Measurements from ENCODE around the gene TTC19. TPM values are rescaled to one million over a fixed set of nuclear protein-coding genes. Genes with fewer than 3 reads are reported as not detected.
"Not testable (repeated sequence)": the region's sequence is repeated elsewhere in the genome, so short reads cannot be mapped to it uniquely, and the experiment has no call there.

TTC19 gene
- total and polyA plus RNA-seq, 2 experiments from 2014 or later: 26.3 to 45.3 TPM

- no peak overlapping the region for H3K4me3 ChIP-seq
- TF ChIP-seq EZH2phosphoT487 (IDR thresholded peaks at IDR 0.05; ENCODE audit: insufficient read depth, low read depth) (no peak), EZH2 (IDR thresholded peaks at IDR 0.05; ENCODE audit: insufficient read depth, poor library complexity, severe bottlenecking) (no peak)
- in situ Hi-C loops (cut with MboI): no loop called here
- no peak overlapping the region for H2AFZ ChIP-seq
- H3K9me2 ChIP-seq (ENCODE audit: insufficient read depth): no peaks in the 10 kb centered on the region
- peaks cover 8% of the 10 kb centered on the region; the same call in 1 of the 2 replicates for H3K36me3 ChIP-seq (ENCODE audit: low read depth)
- no peaks in the 10 kb centered on the region for H3F3A ChIP-seq (ENCODE audit: insufficient read depth)
- no peak for DNase-seq
- no peak overlapping the region for H3K9ac ChIP-seq
- peaks cover 9% of the 10 kb centered on the region; the same call in 1 of the 2 replicates for H3K79me2 ChIP-seq (ENCODE audit: insufficient read depth)
- H3K4me1 ChIP-seq (ENCODE audit: insufficient read depth): 0 out of 2 replicates have a peak, but pooled peaks cover 3% of the 10 kb centered on the region
- H3K4me2 ChIP-seq (ENCODE audit: unreplicated experiment): no peak overlapping the region
- H3K27ac ChIP-seq: no peak overlapping the region
- no peaks in the 10 kb centered on the region for H3K27me3 ChIP-seq (replicated peaks; ENCODE audit: insufficient read depth)
- no peaks in the 10 kb centered on the region for H3K9me3 ChIP-seq (ENCODE audit: low read depth)
- H4K20me1 ChIP-seq (ENCODE audit: insufficient read depth): no peaks in the 10 kb centered on the region; the same call in 1 of the 2 replicates
Observed at GRCh38 chr17:15973016-15973415, 26.6 kb upstream of the TTC19 start.

DNA sequence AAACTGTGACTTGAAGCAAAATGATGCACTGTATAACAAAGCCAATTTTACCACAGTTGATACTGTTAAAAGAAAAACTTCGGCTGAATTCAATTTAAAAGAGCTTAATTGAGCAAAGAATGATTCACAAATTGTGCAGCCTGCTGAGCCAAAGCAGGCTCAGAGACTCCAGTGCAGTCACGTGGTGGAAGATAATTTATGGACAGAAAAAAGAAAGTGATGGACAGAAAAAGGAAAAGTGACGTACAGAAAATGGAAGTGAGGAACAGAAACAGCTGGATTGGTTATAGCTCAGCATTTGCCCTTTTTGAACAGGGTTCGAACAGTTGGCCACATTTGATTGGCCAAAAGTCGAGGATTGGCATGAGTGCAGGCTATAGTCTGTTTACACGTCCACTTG is 25.8 kb upstream of the TTC19 start:
- H3F3A ChIP-seq (ENCODE audit: insufficient read depth): no peaks in the 10 kb centered on the region
- peak; percentile 33 for DNase-seq
- peaks cover 9% of the 10 kb centered on the region; the same call in 1 of the 2 replicates for H3K79me2 ChIP-seq (ENCODE audit: insufficient read depth)
- H3K9ac ChIP-seq: no peak overlapping the region
- H3K9me2 ChIP-seq (ENCODE audit: insufficient read depth): no peaks in the 10 kb centered on the region
- no peaks in the 10 kb centered on the region for H3K9me3 ChIP-seq (ENCODE audit: low read depth)
- H3K27me3 ChIP-seq (replicated peaks; ENCODE audit: insufficient read depth): no peaks in the 10 kb centered on the region
- H3K27ac ChIP-seq: no peak overlapping the region
- peaks cover 10% of the 10 kb centered on the region; the same call in 1 of the 2 replicates for H3K36me3 ChIP-seq (ENCODE audit: low read depth)
- in situ Hi-C loops (cut with MboI): no loop called here
- no peak overlapping the region for H3K4me2 ChIP-seq (ENCODE audit: unreplicated experiment)
- WGBS, 2 experiments (ENCODE audit: low coverage in 1 of 2, low lambda C conversion rate in 2 of 2, missing lambda C conversion rate in 2 of 2): 49 to 51% methylated on average over 6 of the region's 6 CpGs
- 0 out of 2 replicates have a peak, but pooled peaks cover 3% of the 10 kb centered on the region for H3K4me1 ChIP-seq (ENCODE audit: insufficient read depth)
- TF ChIP-seq EZH2 (IDR thresholded peaks at IDR 0.05; ENCODE audit: insufficient read depth, poor library complexity, severe bottlenecking): no peak
- no peak for TF ChIP-seq EZH2phosphoT487 (IDR thresholded peaks at IDR 0.05; ENCODE audit: insufficient read depth, low read depth)
- no peaks in the 10 kb centered on the region; the same call in 1 of the 2 replicates for H4K20me1 ChIP-seq (ENCODE audit: insufficient read depth)
- no peak overlapping the region for H3K4me3 ChIP-seq
- no peak overlapping the region for H2AFZ ChIP-seq

- no peak overlapping the region for H3K27ac ChIP-seq
- no peaks in the 10 kb centered on the region; the same call in 1 of the 2 replicates for H3K79me2 ChIP-seq (ENCODE audit: insufficient read depth)
- in situ Hi-C loops (cut with MboI): loop anchor here (25.0 kb wide), 1 partner anchor 141 kb away; no protein-coding TSS in a partner anchor
- no peaks in the 10 kb centered on the region for H3K9me2 ChIP-seq (ENCODE audit: insufficient read depth)
- no peak overlapping the region for H3K9ac ChIP-seq
- no peak overlapping the region for H3K4me2 ChIP-seq (ENCODE audit: unreplicated experiment)
- DNase-seq: no peak
- H3K4me1 ChIP-seq (ENCODE audit: insufficient read depth): 0 out of 2 replicates have a peak, but pooled peaks cover 9% of the 10 kb centered on the region
- WGBS, 2 experiments (ENCODE audit: low coverage in 1 of 2, low lambda C conversion rate in 2 of 2, missing lambda C conversion rate in 2 of 2): 96 to 100% methylated on average over 2 of the region's 2 CpGs
- TF ChIP-seq EZH2phosphoT487 (IDR thresholded peaks at IDR 0.05; ENCODE audit: insufficient read depth, low read depth) (no peak), EZH2 (IDR thresholded peaks at IDR 0.05; ENCODE audit: insufficient read depth, poor library complexity, severe bottlenecking) (no peak)
- H3F3A ChIP-seq (ENCODE audit: insufficient read depth): no peaks in the 10 kb centered on the region
- H3K4me3 ChIP-seq: no peak overlapping the region
- H4K20me1 ChIP-seq (ENCODE audit: insufficient read depth): no peaks in the 10 kb centered on the region
- H3K9me3 ChIP-seq (ENCODE audit: low read depth): no peaks in the 10 kb centered on the region
- no peak overlapping the region for H2AFZ ChIP-seq
- peaks cover 10% of the 10 kb centered on the region; the same call in 1 of the 2 replicates for H3K36me3 ChIP-seq (ENCODE audit: low read depth)
- H3K27me3 ChIP-seq (replicated peaks; ENCODE audit: insufficient read depth): no peaks in the 10 kb centered on the region
Observed at GRCh38 chr17:15977894-15978293, 21.7 kb upstream of the TTC19 start.

DNA sequence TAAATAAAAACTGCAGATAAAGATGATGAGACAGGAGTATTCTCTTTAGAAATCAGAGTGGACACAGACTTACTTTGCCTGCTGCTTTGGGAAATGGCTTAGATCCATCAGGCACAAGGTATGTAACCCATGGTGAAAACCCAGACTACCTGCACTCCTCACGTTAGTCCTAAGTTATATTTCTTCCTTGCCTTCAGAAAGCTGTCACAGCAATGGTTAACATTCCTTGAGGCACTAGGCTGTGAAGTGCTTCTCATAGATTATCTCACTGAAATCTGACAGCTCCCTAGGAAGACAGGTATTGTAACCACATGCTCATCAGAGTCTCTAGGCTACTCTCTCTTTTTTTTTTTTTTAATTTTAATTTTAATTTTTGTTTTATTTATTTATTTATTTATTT is 21.0 kb upstream of the TTC19 start:
- no peaks in the 10 kb centered on the region for H4K20me1 ChIP-seq (ENCODE audit: insufficient read depth)
- no peaks in the 10 kb centered on the region for H3K9me2 ChIP-seq (ENCODE audit: insufficient read depth)
- TF ChIP-seq EZH2phosphoT487 (IDR thresholded peaks at IDR 0.05; ENCODE audit: insufficient read depth, low read depth) (no peak), EZH2 (IDR thresholded peaks at IDR 0.05; ENCODE audit: insufficient read depth, poor library complexity, severe bottlenecking) (no peak)
- no peaks in the 10 kb centered on the region; the same call in 1 of the 2 replicates for H3K79me2 ChIP-seq (ENCODE audit: insufficient read depth)
- no peak overlapping the region for H3K9ac ChIP-seq
- H3K27ac ChIP-seq: no peak overlapping the region
- H2AFZ ChIP-seq: no peak overlapping the region
- no peak overlapping the region for H3K4me2 ChIP-seq (ENCODE audit: unreplicated experiment)
- H3K36me3 ChIP-seq (ENCODE audit: low read depth): peaks cover 10% of the 10 kb centered on the region; the same call in 1 of the 2 replicates
- no peaks in the 10 kb centered on the region for H3K9me3 ChIP-seq (ENCODE audit: low read depth)
- H3F3A ChIP-seq (ENCODE audit: insufficient read depth): no peaks in the 10 kb centered on the region
- in situ Hi-C loops (cut with MboI): loop anchor here (25.0 kb wide), 1 partner anchor 141 kb away; no protein-coding TSS in a partner anchor
- 94 to 100% methylated on average over 1 of the region's 1 CpG for WGBS, 2 experiments (ENCODE audit: low coverage in 1 of 2, low lambda C conversion rate in 2 of 2, missing lambda C conversion rate in 2 of 2)
- peaks cover 7% of the 10 kb centered on the region; the same call in 1 of the 2 replicates for H3K4me1 ChIP-seq (ENCODE audit: insufficient read depth)
- DNase-seq: no peak
- H3K4me3 ChIP-seq: no peak overlapping the region
- H3K27me3 ChIP-seq (replicated peaks; ENCODE audit: insufficient read depth): no peaks in the 10 kb centered on the region

- not testable (repeated sequence) for H3K4me1 ChIP-seq (ENCODE audit: insufficient read depth); DNase-seq; H3K4me2 ChIP-seq (ENCODE audit: unreplicated experiment); H3K9me2 ChIP-seq (ENCODE audit: insufficient read depth); H3K79me2 ChIP-seq (ENCODE audit: insufficient read depth); H3K27me3 ChIP-seq (replicated peaks; ENCODE audit: insufficient read depth); H3K4me3 ChIP-seq; H3F3A ChIP-seq (ENCODE audit: insufficient read depth); H3K27ac ChIP-seq; H4K20me1 ChIP-seq (ENCODE audit: insufficient read depth); H2AFZ ChIP-seq; H3K9ac ChIP-seq; H3K9me3 ChIP-seq (ENCODE audit: low read depth)
- H3K36me3 ChIP-seq (ENCODE audit: low read depth): peaks cover 10% of the 10 kb centered on the region; the same call in 1 of the 2 replicates
- WGBS, 2 experiments (ENCODE audit: low coverage in 1 of 2, low lambda C conversion rate in 2 of 2, missing lambda C conversion rate in 2 of 2): 75 to 86% methylated on average over 2 to 4 of the region's 4 CpGs
- in situ Hi-C loops (cut with MboI): loop anchor here (25.0 kb wide), 1 partner anchor 142 kb away; no protein-coding TSS in a partner anchor
Observed at GRCh38 chr17:15979013-15979412, 20.6 kb upstream of the TTC19 start.

Data from GM23248 (cell line).